T-helper 17 cell (primary cell): ENCODE data around the gene CT45A7. TPM values are rescaled to one million over a fixed set of nuclear protein-coding genes. Genes with fewer than 3 reads are reported as not detected.
"Not testable (repeated sequence)": the region's sequence is repeated elsewhere in the genome, so short reads cannot be mapped to it uniquely, and the experiment has no call there.

ENCODE experiments used
- ATAC-seq: fragments of 150-1000 bp; cut with Tn5 transposase; 2 replicates; pipeline ENCODE4 v1.10.0; 2021; ENCODE audit warnings: mild to moderate bottlenecking, moderate library complexity
- DNase-seq, 3 donors: peaks; one replicate each; pipeline versions ENCODE4 v3.0.0 to v3.0.0-alpha.2; 2020 to 2021
- H3K9me3 ChIP-seq: one replicate; pipeline ENCODE4 v1.7.0; 2013; ENCODE audit warnings: low read length, mild to moderate bottlenecking; ENCODE audit not compliant: control insufficient read depth, poor library complexity, severe bottlenecking
- H3K27ac Mint-ChIP-seq: one replicate; pipeline ENCODE4 v1.8.0; 2022; ENCODE audit warnings: mild to moderate bottlenecking, moderate library complexity, mixed read lengths
- H3K27me3 Mint-ChIP-seq: one replicate; pipeline ENCODE4 v1.8.0; 2022; ENCODE audit warnings: mixed read lengths
- H3K36me3 Mint-ChIP-seq: one replicate; pipeline ENCODE4 v1.8.0; 2022; ENCODE audit warnings: low read depth, mixed read lengths
- H3K4me1 Mint-ChIP-seq: one replicate; pipeline ENCODE4 v1.8.0; 2022; ENCODE audit warnings: mild to moderate bottlenecking, mixed read lengths
- H3K4me3 Mint-ChIP-seq: one replicate; pipeline ENCODE4 v1.8.0; 2022; ENCODE audit warnings: mild to moderate bottlenecking, moderate library complexity, mixed read lengths
- total RNA-seq, 4 donors: library from RNA in 2 of 4; stranded (reverse) in 2 of 4; gene quantifications; one replicate each; pipeline ENCODE4 v1.2.3 and lab custom pipeline; 2022 to 2026

Gene CT45A7
- total RNA-seq (not detected), total RNA-seq (lab: John Stamatoyannopoulos, UW) (0 reads per million in 2 donors)

DNA sequence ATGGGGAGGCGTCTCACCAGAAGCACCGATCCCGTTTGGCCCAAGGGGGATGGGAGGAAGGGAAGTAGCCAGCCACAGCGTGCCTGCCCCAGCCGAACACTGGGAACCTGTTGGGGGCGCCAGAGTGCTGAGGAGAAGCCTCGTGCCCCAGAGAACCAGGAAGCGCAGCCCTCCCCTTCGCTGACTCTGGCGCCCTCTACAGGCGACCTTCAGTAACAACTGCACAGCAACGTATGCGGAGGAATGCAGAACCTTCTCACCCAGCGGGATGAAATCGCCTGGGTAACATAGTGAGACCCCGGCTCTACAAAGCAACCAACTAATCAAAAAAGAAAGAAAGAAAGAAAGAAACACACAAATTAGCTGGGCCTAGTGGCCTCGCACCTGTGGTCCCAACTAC lies at the start of gene CT45A7:
Gene CT45A7, minus strand, starts transcription at position 101 of the 400 bp plus-strand sequence. CDS start 3,747 bp downstream, outside the sequence.
- not testable (repeated sequence) for DNase-seq, H3K27ac Mint-ChIP-seq, H3K9me3 ChIP-seq, H3K4me3 Mint-ChIP-seq, H3K4me1 Mint-ChIP-seq, ATAC-seq, H3K27me3 Mint-ChIP-seq, H3K36me3 Mint-ChIP-seq

DNA sequence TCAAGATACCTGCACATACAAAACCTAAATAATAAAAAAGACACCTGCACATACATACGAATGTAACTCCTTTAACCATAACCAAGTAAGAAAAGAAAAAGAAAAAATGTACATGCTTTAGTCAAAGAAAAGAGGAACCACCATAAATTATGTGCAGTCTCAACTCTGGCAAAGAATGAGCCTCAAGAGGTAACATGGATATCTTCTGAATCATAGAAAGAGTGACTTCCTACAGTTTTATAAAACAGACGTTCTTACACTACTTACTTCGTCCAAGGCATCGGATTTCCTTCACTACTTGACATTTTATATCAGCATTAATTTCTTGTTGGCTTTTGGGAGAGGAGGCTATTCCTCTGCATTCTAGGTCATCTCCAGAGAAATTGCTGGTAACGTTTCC lies 45.7 kb upstream of the CT45A7 start:
- DNase-seq, H3K27me3 Mint-ChIP-seq, H3K9me3 ChIP-seq, ATAC-seq, H3K4me1 Mint-ChIP-seq, H3K4me3 Mint-ChIP-seq, H3K36me3 Mint-ChIP-seq, H3K27ac Mint-ChIP-seq: not testable (repeated sequence)

- ATAC-seq, DNase-seq, H3K9me3 ChIP-seq, H3K27me3 Mint-ChIP-seq, H3K27ac Mint-ChIP-seq, H3K4me3 Mint-ChIP-seq, H3K4me1 Mint-ChIP-seq, H3K36me3 Mint-ChIP-seq: not testable (repeated sequence)
Measured at GRCh38 chrX:135871712-135872111, 34.6 kb upstream of the CT45A7 start, which contains the start of gene CT45A9. TSS of gene CT45A9 (minus strand) at chrX:135871812. CDS start at chrX:135868061, 3,751 bp downstream.

GRCh38 chrX:135854438-135854837 lies 17.4 kb upstream of the CT45A7 start, which contains the start of gene CT45A8:
TSS of gene CT45A8 (minus strand) at chrX:135854538. CDS start at chrX:135850783, 3,755 bp downstream.
- H3K27ac Mint-ChIP-seq, H3K4me1 Mint-ChIP-seq, H3K9me3 ChIP-seq, H3K36me3 Mint-ChIP-seq, H3K4me3 Mint-ChIP-seq, ATAC-seq, DNase-seq, H3K27me3 Mint-ChIP-seq: not testable (repeated sequence)

- not testable (repeated sequence) for H3K27me3 Mint-ChIP-seq, H3K9me3 ChIP-seq, DNase-seq, ATAC-seq, H3K4me1 Mint-ChIP-seq, H3K36me3 Mint-ChIP-seq, H3K27ac Mint-ChIP-seq, H3K4me3 Mint-ChIP-seq
Measured at GRCh38 chrX:135819912-135820311, 17.2 kb downstream of the CT45A7 start, which contains the start of gene CT45A2. TSS of gene CT45A2 (minus strand) at chrX:135820012. CDS start at chrX:135816265, 3,747 bp downstream.

DNA sequence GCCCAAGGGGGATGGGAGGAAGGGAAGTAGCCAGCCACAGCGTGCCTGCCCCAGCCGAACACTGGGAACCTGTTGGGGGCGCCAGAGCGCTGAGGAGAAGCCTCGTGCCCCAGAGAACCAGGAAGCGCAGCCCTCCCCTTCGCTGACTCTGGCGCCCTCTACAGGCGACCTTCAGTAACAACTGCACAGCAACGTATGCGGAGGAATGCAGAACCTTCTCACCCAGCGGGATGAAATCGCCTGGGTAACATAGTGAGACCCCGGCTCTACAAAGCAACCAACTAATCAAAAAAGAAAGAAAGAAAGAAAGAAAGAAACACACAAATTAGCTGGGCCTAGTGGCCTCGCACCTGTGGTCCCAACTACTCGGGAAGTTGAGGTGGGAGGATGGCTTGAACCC lies 34.4 kb downstream of the CT45A7 start, which contains the start of gene CT45A6:
Gene CT45A6, minus strand, starts transcription at position 101 of the 400 bp plus-strand sequence. CDS start 3,794 bp downstream, outside the sequence.
- H3K27me3 Mint-ChIP-seq, ATAC-seq, H3K4me3 Mint-ChIP-seq, H3K4me1 Mint-ChIP-seq, H3K27ac Mint-ChIP-seq, DNase-seq, H3K36me3 Mint-ChIP-seq, H3K9me3 ChIP-seq: not testable (repeated sequence)

- not testable (repeated sequence) for H3K36me3 Mint-ChIP-seq
Measured at GRCh38 chrX:135785403-135785802, 51.7 kb downstream of the CT45A7 start, which contains the start of gene CT45A5. TSS of gene CT45A5 (minus strand) at chrX:135785503. CDS start at chrX:135781729, 3,774 bp downstream.

More at GRCh38 chrX:135785403-135785802, 51.7 kb downstream of the CT45A7 start, which contains the start of gene CT45A5:
- H3K27ac Mint-ChIP-seq, H3K9me3 ChIP-seq, ATAC-seq, H3K27me3 Mint-ChIP-seq, H3K4me1 Mint-ChIP-seq, H3K4me3 Mint-ChIP-seq, DNase-seq: not testable (repeated sequence)

Other genes with a start within 250 kb of the CT45A7 start
- not detected for gene CT45A1, start 123.6 kb downstream of the CT45A7 start, total RNA-seq
- not detected for gene CT45A3, start 69.1 kb downstream of the CT45A7 start, total RNA-seq
- gene CT45A5, start 51.8 kb downstream of the CT45A7 start, total RNA-seq: not detected
- not detected for gene CT45A6, start 34.5 kb downstream of the CT45A7 start, total RNA-seq
- not detected for gene CT45A2, start 17.3 kb downstream of the CT45A7 start, total RNA-seq
- not detected for gene CT45A8, start 17.3 kb upstream of the CT45A7 start, total RNA-seq
- gene CT45A9, start 34.5 kb upstream of the CT45A7 start, total RNA-seq: not detected
- gene CT45A10, start 56.2 kb upstream of the CT45A7 start, total RNA-seq: not detected
- gene SAGE1, start 56.4 kb upstream of the CT45A7 start, total RNA-seq: not detected
- 10 to 100 TPM; 27.0 to 29.9 TPM for gene MMGT1, start 136.7 kb upstream of the CT45A7 start, total RNA-seq
- gene SLC9A6, start 148.2 kb upstream of the CT45A7 start, total RNA-seq: 10 to 100 TPM; 23.9 to 26.3 TPM